Kidney (tissue), 14 donors: ENCODE data around the gene PTPRT. TPM values are rescaled to one million over a fixed set of nuclear protein-coding genes. Genes with fewer than 3 reads are reported as not detected.

Experiments
- DNase-seq, 5 donors: peaks; one replicate each; pipeline ENCODE4 v3.0.0-alpha.2; 2013 to 2020
- FAIRE-seq: peaks from 2 replicates; lab custom pipeline; 2012; peaks lifted over from hg19 to GRCh38; lab: Jason Lieb, UNC
- H3K27ac ChIP-seq, 2 donors: one replicate each; pipeline ENCODE4 v1.7.0; 2013; ENCODE audit warnings: low read depth in 2 of 2, low read length in 2 of 2, inconsistent platforms in 1 of 2
- H3K27me3 ChIP-seq: one replicate; pipeline ENCODE4 v1.7.1; 2013; ENCODE audit warnings: low read length, inconsistent platforms; ENCODE audit not compliant: control insufficient read depth, insufficient read depth
- H3K36me3 ChIP-seq, 3 donors: one replicate each; pipeline versions ENCODE4 v1.7.0 to v1.7.1; 2013; ENCODE audit warnings: low read length in 3 of 3, control low read depth in 1 of 3, inconsistent platforms in 1 of 3; ENCODE audit not compliant: insufficient read depth in 3 of 3, control insufficient read depth in 2 of 3
- H3K4me1 ChIP-seq, 3 donors: one replicate each; pipeline versions ENCODE4 v1.7.0 to v1.7.1; 2013; ENCODE audit warnings: low read length in 3 of 3, inconsistent platforms in 1 of 3, low read depth in 1 of 3; ENCODE audit not compliant: control insufficient read depth in 2 of 3, insufficient read depth in 2 of 3
- H3K4me3 ChIP-seq, 3 donors: one replicate each; pipeline versions ENCODE4 v1.7.0 to v1.8.1; 2013; ENCODE audit warnings: low read length in 3 of 3, control low read depth in 1 of 3, inconsistent platforms in 1 of 3
- H3K9ac ChIP-seq, 3 donors: one replicate each; pipeline versions ENCODE4 v1.7.0 to v1.7.1; 2013; ENCODE audit warnings: low read length in 3 of 3, control low read depth in 1 of 3, inconsistent platforms in 1 of 3
- H3K9me3 ChIP-seq, 3 donors: one replicate each; pipeline versions ENCODE4 v1.7.0 to v1.7.1; 2013; ENCODE audit warnings: low read length in 3 of 3, control low read depth in 1 of 3, inconsistent platforms in 1 of 3; ENCODE audit not compliant: control insufficient read depth in 2 of 3, insufficient read depth in 1 of 3
- CTCF ChIP-seq: IDR thresholded peaks from 3 replicates; pipeline ENCODE4 v1.5.1; 2012; ENCODE audit warnings: mild to moderate bottlenecking, moderate library complexity, borderline replicate concordance; ENCODE audit not compliant: insufficient read depth; ENCODE audit errors: extremely low read depth
- intact Hi-C: fragments of 100-400 bp; cut with DNase I; formaldehyde crosslinking; loops from one replicate; pipeline ENCODE4 v1.11.1; 2022
- polyA plus RNA-seq: library from polyadenylated mRNA; stranded (reverse); fragments of 350-450 nt; fragmentation: Illumina TruSeq; extraction: RNeasy Lipid Tissue Mini Kit (QIAGEN cat#74804); gene quantifications from one replicate; pipeline ENCODE4 v1.2.3, GENCODE V29; 2014; ENCODE audit warnings: low read depth, low replicate concordance; ENCODE audit not compliant: insufficient read depth
- total RNA-seq: library from RNA; stranded (reverse); fragmentation: NEBNext Ultra II Directional; extraction: Animal tissue kit (Norgen Biotek cat#: 25700); gene quantifications from one replicate; pipeline ENCODE4 v1.2.1, GENCODE V29; 2021
- donor health status: control.
- donor health status: control.
- donor health status: control.
- donor health status: control.
- donor health status: control.
- donor health status: DM: yes; HTN: yes; CAD: no.
- donor health status: Normal renal cell carcinoma (clear cell type).

PTPRT gene
- total and polyA plus RNA-seq, 2 donors from 2014 or later = 0.60 TPM; not detected in 1

- DNase-seq (no peak), FAIRE-seq (no peak)
- TF ChIP-seq CTCF = no peak
- no peaks in the 10 kb centered on the region for H3K4me1 ChIP-seq
- H3K9me3 ChIP-seq = no peaks in the 10 kb centered on the region
- no peaks in the 10 kb centered on the region for H3K27me3 ChIP-seq
- intact Hi-C loops = no loop called here
- no peak overlapping the region for H3K27ac ChIP-seq
- no peak overlapping the region for H3K4me3 ChIP-seq
- H3K9ac ChIP-seq = no peak overlapping the region
- no peaks in the 10 kb centered on the region for H3K36me3 ChIP-seq
Observed at GRCh38 chr20:42360621-42361020, 829.1 kb downstream of the PTPRT start.

- no peaks in the 10 kb centered on the region for H3K9me3 ChIP-seq
- no peak overlapping the region for H3K27ac ChIP-seq
- H3K36me3 ChIP-seq = no peaks in the 10 kb centered on the region
- no peak overlapping the region for H3K9ac ChIP-seq
- FAIRE-seq = no peak
- DNase-seq = no peak
- no peaks in the 10 kb centered on the region for H3K27me3 ChIP-seq
- no peak for TF ChIP-seq CTCF
- H3K4me1 ChIP-seq = no peaks in the 10 kb centered on the region
- intact Hi-C loops = no loop called here
- H3K4me3 ChIP-seq = no peak overlapping the region
Observed at GRCh38 chr20:42359617-42360016, 830.1 kb downstream of the PTPRT start.

DNA sequence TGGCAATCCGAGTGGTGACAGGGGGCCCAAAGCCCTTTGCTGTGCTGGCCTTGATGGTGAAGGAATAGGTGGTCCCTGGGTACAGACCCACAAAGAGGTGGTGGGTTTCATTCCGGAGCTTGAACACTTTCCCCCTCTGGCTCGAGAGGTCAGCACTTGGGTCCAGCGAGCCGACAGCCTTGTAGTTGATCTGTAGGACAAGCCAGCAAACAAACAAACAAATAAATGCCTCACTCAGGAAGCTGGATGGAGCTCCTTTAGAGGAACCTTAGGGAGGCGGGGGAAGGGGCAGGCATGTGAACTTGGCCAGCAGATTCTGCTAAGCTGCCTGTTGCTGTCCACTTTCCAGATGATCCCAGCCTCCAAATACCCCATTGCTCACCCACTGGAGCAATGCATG, 837.6 kb downstream of the PTPRT start:
- no peak for FAIRE-seq

More for the DNA sequence above, 837.6 kb downstream of the PTPRT start:
- Histone ChIP-seq H3K4me3 (no peak overlapping the region), H3K27ac (no peak overlapping the region), H3K27me3 (no peaks in the 10 kb centered on the region), H3K9me3 (no peaks in the 10 kb centered on the region), H3K9ac (no peak overlapping the region), H3K36me3 (no peaks in the 10 kb centered on the region), H3K4me1 (no peaks in the 10 kb centered on the region)
- intact Hi-C loops = no loop called here
- DNase-seq = no peak
- no peak for TF ChIP-seq CTCF
